Muscle of back (tissue), 11 donors: ENCODE results near the gene GDI1. TPM values are rescaled to one million over a fixed set of nuclear protein-coding genes. Genes with fewer than 3 reads are reported as not detected.

ENCODE experiments used
- DNase-seq, 3 donors: peaks; one replicate each; pipeline versions ENCODE4 v3.0.0 to v3.0.0-alpha.2; 2013
- polyA plus RNA-seq, 10 donors: library from polyadenylated mRNA; unstranded; fragments of 120-200 nt; gene quantifications; one replicate each; pipeline ENCODE4 v1.2.1, GENCODE V29; 2013; ENCODE audit not compliant: insufficient read length in 10 of 10

Gene GDI1
- polyA plus RNA-seq, 10 donors, result 71.8 to 116 (median 84.7) TPM

DNA sequence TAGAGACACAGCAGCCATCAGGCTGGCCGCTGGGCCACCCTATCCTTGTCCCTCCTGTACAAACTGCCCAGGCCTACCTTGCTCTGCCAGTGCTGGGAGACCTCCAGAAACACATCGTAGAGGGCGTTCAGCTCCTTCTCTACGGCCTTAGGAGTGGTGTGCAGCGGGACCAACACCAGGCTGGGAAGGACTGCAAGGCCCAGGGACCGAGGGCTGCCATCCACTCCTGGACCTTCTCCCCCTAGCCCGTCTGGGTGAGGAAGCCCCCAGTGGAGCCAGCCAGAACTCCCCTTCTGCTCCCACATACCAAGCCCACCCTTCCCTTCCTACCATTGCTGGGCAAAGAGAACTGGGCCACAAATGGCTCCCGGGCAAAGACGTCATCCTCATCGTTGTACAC is 33.8 kb upstream of the GDI1 start:
- no peak for DNase-seq

GRCh38 chrX:154403858-154404257 is 33.1 kb upstream of the GDI1 start:
- no peak for DNase-seq

- DNase-seq, result no peak
Observed at GRCh38 chrX:154404625-154405192, 32.2 kb upstream of the GDI1 start.

- DNase-seq, result no peak
Observed at GRCh38 chrX:154408659-154409221, 28.2 kb upstream of the GDI1 start.

DNA sequence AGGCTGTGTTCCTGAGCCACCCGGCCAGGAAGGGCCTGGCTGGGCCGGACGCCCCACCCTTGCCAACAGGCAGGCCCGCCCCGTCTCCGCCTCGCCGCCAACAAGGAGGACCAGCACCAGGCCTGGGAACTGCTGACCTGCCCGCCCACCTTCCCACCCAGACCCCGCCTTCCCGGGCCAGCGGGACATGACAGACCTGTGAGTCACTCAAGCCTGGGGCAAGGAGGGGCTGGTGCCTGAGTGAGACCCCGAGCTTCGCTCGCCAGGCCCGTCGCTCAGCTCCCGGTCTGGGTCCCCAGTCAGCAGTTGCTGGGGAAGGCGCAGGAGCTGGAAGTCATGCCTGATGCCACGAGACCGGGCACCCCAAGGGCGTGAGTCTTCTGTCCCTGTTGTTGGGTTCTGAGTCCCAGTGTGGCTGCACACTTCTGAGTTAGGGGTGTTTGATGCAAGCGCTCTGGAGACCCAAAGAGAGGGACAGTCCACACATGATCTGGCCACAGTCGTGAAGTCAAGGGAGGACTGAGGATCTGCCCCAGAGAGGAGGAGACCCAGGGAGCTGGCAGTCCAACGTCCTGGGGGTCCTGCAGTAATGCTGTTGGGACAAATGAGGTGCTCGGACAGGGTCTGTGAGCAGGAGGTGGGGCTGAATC is 27.6 kb upstream of the GDI1 start, which contains the start of gene DNASE1L1:
Gene DNASE1L1, minus strand, starts transcription at position 33 of the 650 bp plus-strand sequence. CDS start 3,686 bp downstream, outside the sequence.
- peak in 2 of 3 donors; percentile 55 to 57 for DNase-seq

GRCh38 chrX:154411981-154412340 is 25.0 kb upstream of the GDI1 start:
- peak in 2 of 3 donors; percentile 44 to 79 for DNase-seq

GRCh38 chrX:154412468-154412867 is 24.5 kb upstream of the GDI1 start:
- no peak for DNase-seq

DNA sequence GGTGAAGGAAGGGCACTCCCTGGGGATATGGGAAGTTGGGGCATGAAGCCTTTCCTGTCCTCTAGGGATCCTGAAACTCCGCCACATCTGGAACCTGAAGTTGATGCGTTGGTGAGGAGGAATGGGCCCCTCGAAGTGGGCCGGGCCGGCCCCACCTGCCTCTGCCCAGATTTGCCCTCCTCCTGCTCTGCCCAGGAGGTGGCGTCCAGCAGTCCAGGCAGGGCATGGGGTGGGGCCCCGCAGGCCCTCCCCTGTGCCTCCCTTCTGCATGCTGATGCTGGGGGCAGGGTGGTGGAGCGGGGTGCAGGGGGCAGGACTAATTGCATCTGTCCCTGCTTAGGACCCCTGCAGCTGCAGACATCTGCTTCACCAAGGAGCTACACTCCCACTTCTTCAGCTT is 23.8 kb upstream of the GDI1 start:
- no peak for DNase-seq

DNA sequence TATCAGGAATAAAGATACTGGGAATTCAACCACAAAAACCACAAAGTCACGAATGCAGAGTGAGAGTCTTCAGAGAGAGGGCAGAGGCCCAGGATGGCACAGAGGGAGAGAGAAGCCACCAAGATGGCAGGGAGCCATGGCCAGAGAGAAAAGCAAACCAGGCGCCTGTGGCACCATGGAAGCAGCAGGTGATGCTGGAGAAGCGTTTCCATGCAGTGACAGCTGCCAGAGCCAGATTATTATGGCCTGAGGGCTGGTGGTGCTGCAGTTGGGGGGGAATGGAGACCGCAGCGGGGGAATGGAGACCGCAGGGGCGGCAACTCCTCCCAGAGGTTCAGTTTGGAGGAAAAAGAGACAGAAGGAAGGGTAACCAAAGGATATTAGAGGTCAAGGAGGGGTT is 19.8 kb upstream of the GDI1 start:
- no peak for DNase-seq

- DNase-seq, result no peak
Observed at GRCh38 chrX:154419189-154419588, 17.8 kb upstream of the GDI1 start.

DNA sequence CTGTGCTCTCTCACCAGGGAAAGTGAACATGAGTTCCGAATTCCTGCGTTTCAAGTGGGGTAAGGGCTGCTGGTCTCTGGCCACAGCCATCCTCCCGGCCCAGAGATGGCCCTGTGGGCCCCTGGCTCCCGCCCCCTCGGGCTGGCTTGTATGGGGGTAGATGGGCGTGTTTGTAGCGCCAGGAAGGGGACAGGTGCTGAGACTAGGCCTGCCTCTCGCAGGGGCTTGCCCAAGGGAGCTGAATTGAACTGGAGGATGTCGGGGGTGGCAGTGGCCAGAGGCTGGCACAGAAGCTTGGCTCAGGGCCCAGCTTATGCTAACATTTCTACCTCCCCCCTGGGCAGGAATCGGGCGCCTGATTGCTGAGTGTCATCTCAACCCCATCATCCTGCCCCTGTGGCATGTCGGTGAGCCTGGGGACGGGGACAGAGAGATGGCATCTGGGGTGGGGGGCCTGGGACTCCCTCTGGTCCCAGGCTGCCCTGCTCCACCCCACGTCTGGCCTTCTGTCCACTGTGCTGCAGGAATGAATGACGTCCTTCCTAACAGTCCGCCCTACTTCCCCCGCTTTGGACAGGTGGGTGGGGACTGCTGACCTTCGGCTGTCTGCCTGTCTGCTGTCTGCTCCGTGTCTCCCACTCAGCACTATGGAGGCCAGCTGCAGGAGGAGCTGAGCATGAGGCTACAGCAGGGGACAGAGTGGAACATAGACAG is 17.1 kb upstream of the GDI1 start:
- no peak for DNase-seq

DNA sequence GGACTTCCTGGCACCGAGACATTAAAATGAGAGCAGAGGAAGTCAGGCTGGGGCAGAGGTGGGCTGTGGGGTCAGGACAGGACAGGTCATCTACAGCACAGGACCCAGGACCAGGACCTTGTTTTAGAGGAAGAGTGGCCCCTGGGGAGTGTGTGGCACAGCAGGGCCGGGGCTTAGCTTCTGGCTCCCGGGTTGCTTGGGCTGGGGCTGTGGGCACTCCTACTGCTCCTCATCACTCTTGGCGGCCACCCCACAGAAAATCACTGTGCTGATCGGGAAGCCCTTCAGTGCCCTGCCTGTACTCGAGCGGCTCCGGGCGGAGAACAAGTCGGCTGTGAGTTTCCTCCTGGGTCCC is 16.6 kb upstream of the GDI1 start:
- DNase-seq, result no peak

GRCh38 chrX:154426916-154427770 is 9.8 kb upstream of the GDI1 start:
- no peak for DNase-seq

DNA sequence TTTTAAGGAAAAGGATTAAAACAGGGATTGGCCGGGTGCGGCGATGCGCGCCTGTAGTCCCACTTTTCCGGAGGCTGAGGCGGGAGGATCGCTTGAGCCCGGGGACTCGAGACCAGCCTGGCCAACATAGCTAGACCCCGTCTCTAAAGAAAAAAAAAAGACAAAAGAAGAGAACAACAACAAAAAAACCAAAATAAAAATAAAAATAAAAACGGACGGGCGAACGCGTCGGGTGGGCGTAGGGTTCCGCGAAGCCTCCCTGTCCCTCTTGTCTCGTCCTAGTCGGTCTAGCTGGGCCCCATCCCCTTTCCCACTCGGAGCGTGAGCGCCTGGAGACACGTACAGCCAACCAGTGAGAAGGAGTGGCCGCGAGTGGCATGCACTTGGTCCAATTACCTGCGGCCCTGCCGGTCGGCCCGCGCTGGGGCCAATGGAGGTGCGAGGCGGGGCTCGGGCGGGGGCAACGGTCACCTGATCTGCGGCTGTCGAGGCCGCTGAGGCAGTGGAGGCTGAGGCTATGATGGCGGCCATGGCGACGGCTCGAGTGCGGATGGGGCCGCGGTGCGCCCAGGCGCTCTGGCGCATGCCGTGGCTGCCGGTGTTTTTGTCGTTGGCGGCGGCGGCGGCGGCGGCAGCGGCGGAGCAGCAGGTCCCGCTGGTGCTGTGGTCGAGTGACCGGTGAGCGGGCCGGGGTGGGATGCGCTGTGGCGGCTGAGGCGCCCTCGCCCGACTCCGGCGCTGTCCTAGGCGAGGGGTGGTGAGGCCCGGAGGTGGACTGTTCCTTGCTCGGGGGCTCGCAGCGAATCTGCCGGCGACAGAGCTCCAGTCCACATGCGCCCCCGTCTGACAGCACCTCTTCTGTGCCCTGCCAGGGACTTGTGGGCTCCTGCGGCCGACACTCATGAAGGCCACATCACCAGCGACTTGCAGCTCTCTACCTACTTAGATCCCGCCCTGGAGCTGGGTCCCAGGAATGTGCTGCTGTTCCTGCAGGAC is 8.5 kb upstream of the GDI1 start, which contains the start of gene ATP6AP1:
Gene ATP6AP1, plus strand, starts transcription at position 502 of the 996 bp plus-strand sequence. Its CDS starts 16 bp downstream, at position 518.
- DNase-seq, result peak; percentile 91 to 96 (median 93)

GRCh38 chrX:154429711-154430110 is 7.2 kb upstream of the GDI1 start:
- DNase-seq, result no peak

DNA sequence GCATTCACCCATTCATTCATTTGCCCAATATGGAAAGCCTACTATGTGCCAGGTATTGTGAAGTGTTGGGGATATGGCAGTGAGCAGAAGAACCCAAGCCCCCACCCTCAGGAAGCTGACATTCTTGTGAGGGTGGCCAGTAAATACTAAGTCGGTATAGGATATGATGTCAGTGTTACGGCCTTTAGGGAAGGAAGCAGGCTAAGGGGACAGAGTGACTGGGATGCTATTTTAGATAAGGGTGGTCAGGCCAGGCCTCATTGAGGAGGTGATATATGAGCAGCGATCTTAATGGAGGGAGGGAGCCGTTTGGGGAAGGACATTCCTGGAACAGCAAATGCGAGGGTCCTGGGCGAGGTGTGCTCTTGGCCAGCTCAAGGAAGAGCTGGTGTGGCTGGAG is 6.5 kb upstream of the GDI1 start:
- DNase-seq, result no peak

- no peak for DNase-seq
Observed at GRCh38 chrX:154430916-154431315, 6.0 kb upstream of the GDI1 start.

DNA sequence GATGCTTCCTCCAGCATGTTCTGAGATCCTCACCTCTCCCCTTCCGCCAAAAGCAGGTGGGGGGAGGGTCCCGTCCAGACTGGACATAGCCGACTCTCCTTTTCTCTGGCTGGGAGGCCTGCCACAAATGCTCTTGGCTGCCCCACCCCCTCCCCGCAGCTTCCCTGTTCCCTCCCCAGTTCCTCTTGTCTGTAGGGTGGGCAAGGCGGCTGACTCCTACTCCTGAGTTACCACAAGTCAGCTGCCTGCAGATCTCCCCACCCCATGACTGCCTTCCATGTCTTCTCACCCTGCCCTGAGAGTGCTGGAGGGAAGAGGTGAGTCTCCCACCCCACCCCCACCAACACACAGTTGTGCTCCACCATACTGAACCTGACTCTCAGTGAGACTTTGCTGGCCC is 5.6 kb upstream of the GDI1 start:
- DNase-seq, result no peak

GRCh38 chrX:154432210-154432609 is 4.7 kb upstream of the GDI1 start:
- no peak for DNase-seq

DNA sequence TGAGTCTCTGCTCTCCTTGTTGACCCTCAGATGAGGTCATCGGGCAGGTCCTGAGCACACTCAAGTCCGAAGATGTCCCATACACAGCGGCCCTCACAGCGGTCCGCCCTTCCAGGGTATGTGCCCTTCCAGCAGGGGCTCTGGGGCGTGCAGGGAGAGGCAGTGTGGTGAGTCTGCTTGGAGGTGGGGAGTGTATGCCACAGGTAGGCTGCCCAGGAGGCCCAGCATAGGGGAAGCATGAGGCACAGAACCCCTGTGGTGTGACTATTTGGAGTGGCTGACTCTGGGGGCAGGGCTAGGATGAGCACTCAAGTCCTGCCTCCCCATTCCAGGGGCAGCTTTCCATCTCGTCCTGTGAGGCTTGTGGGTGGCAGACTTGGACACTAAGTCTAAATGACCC is 3.3 kb upstream of the GDI1 start:
- DNase-seq, result no peak
